Kidney (tissue), 14 donors: ENCODE results near the gene PML. TPM values are rescaled to one million over a fixed set of nuclear protein-coding genes. Genes with fewer than 3 reads are reported as not detected.

Experiments used
- DNase-seq, 5 donors: peaks; one replicate each; pipeline ENCODE4 v3.0.0-alpha.2; 2013 to 2020
- FAIRE-seq: peaks from 2 replicates; lab custom pipeline; 2012; peaks lifted over from hg19 to GRCh38; lab: Jason Lieb, UNC
- H3K27ac ChIP-seq, 2 donors: one replicate each; pipeline ENCODE4 v1.7.0; 2013; ENCODE audit warnings: low read depth in 2 of 2, low read length in 2 of 2, inconsistent platforms in 1 of 2
- H3K27me3 ChIP-seq: one replicate; pipeline ENCODE4 v1.7.1; 2013; ENCODE audit warnings: low read length, inconsistent platforms; ENCODE audit not compliant: control insufficient read depth, insufficient read depth
- H3K36me3 ChIP-seq, 3 donors: one replicate each; pipeline versions ENCODE4 v1.7.0 to v1.7.1; 2013; ENCODE audit warnings: low read length in 3 of 3, control low read depth in 1 of 3, inconsistent platforms in 1 of 3; ENCODE audit not compliant: insufficient read depth in 3 of 3, control insufficient read depth in 2 of 3
- H3K4me1 ChIP-seq, 3 donors: one replicate each; pipeline versions ENCODE4 v1.7.0 to v1.7.1; 2013; ENCODE audit warnings: low read length in 3 of 3, inconsistent platforms in 1 of 3, low read depth in 1 of 3; ENCODE audit not compliant: control insufficient read depth in 2 of 3, insufficient read depth in 2 of 3
- H3K4me3 ChIP-seq, 3 donors: one replicate each; pipeline versions ENCODE4 v1.7.0 to v1.8.1; 2013; ENCODE audit warnings: low read length in 3 of 3, control low read depth in 1 of 3, inconsistent platforms in 1 of 3
- H3K9ac ChIP-seq, 3 donors: one replicate each; pipeline versions ENCODE4 v1.7.0 to v1.7.1; 2013; ENCODE audit warnings: low read length in 3 of 3, control low read depth in 1 of 3, inconsistent platforms in 1 of 3
- H3K9me3 ChIP-seq, 3 donors: one replicate each; pipeline versions ENCODE4 v1.7.0 to v1.7.1; 2013; ENCODE audit warnings: low read length in 3 of 3, control low read depth in 1 of 3, inconsistent platforms in 1 of 3; ENCODE audit not compliant: control insufficient read depth in 2 of 3, insufficient read depth in 1 of 3
- CTCF ChIP-seq: IDR thresholded peaks from 3 replicates; pipeline ENCODE4 v1.5.1; 2012; ENCODE audit warnings: mild to moderate bottlenecking, moderate library complexity, borderline replicate concordance; ENCODE audit not compliant: insufficient read depth; ENCODE audit errors: extremely low read depth
- intact Hi-C: fragments of 100-400 bp; cut with DNase I; formaldehyde crosslinking; loops from one replicate; pipeline ENCODE4 v1.11.1; 2022
- polyA plus RNA-seq: library from polyadenylated mRNA; stranded (reverse); fragments of 350-450 nt; fragmentation: Illumina TruSeq; extraction: RNeasy Lipid Tissue Mini Kit (QIAGEN cat#74804); gene quantifications from one replicate; pipeline ENCODE4 v1.2.3, GENCODE V29; 2014; ENCODE audit warnings: low read depth, low replicate concordance; ENCODE audit not compliant: insufficient read depth
- total RNA-seq: library from RNA; stranded (reverse); fragmentation: NEBNext Ultra II Directional; extraction: Animal tissue kit (Norgen Biotek cat#: 25700); gene quantifications from one replicate; pipeline ENCODE4 v1.2.1, GENCODE V29; 2021
- donor health status: control.
- donor health status: control.
- donor health status: control.
- donor health status: control.
- donor health status: control.
- donor health status: DM: yes; HTN: yes; CAD: no.
- donor health status: Normal renal cell carcinoma (clear cell type).

PML gene
- total and polyA plus RNA-seq, 2 donors from 2014 or later = 19.6 to 82.9 TPM

- Histone ChIP-seq H3K36me3 (peaks cover 0 to 29% (median 24%) of the 10 kb centered on the region in 3 donors), H3K4me1 (peaks cover 0 to 5% (median 0%) of the 10 kb centered on the region in 3 donors), H3K27me3 (no peaks in the 10 kb centered on the region), H3K27ac (no peak overlapping the region), H3K4me3 (no peak overlapping the region), H3K9me3 (no peaks in the 10 kb centered on the region), H3K9ac (no peak overlapping the region)
- DNase-seq = no peak
- no peak for TF ChIP-seq CTCF
- intact Hi-C loops = no loop called here
- no peak for FAIRE-seq
Measured at GRCh38 chr15:74032046-74032445, 37.5 kb downstream of the PML start.

GRCh38 chr15:74032606-74033561 lies 38.4 kb downstream of the PML start:
- Histone ChIP-seq H3K9me3 (no peaks in the 10 kb centered on the region), H3K27me3 (no peaks in the 10 kb centered on the region), H3K4me1 (peaks cover 0 to 5% (median 0%) of the 10 kb centered on the region in 3 donors), H3K27ac (no peak overlapping the region), H3K4me3 (no peak overlapping the region), H3K9ac (no peak overlapping the region), H3K36me3 (peaks cover 0 to 21% (median 21%) of the 10 kb centered on the region in 3 donors)
- no peak for TF ChIP-seq CTCF
- intact Hi-C loops = no loop called here
- DNase-seq = no peak
- FAIRE-seq = no peak

GRCh38 chr15:74034206-74034755 lies 39.8 kb downstream of the PML start:
- Histone ChIP-seq H3K4me3 (no peak overlapping the region), H3K27me3 (no peaks in the 10 kb centered on the region), H3K9me3 (no peaks in the 10 kb centered on the region), H3K4me1 (peaks cover 0 to 5% (median 0%) of the 10 kb centered on the region in 3 donors), H3K36me3 (peaks cover 0 to 21% (median 21%) of the 10 kb centered on the region in 3 donors), H3K27ac (no peak overlapping the region), H3K9ac (no peak overlapping the region)
- no peak for TF ChIP-seq CTCF
- FAIRE-seq = no peak
- intact Hi-C loops = no loop called here
- no peak for DNase-seq
